ENCODE data around the gene OR52M1.
"Not testable (repeated sequence)": the region's sequence is repeated elsewhere in the genome, so short reads cannot be mapped to it uniquely, and the experiment has no call there.

Gene OR52M1

GRCh38 chr11:4544891-4545290 is at the start of gene OR52M1:
Gene OR52M1, plus strand, starts transcription at chr11:4545191. Its CDS starts 0 bp downstream, at chr11:4545191.
- no peak for DNase-seq

- DNase-seq: no peak
These were observed 49.5 kb upstream of the OR52M1 start for GRCh38 chr11:4495487-4495886.

GRCh38 chr11:4495986-4496385 is 49.0 kb upstream of the OR52M1 start:
- DNase-seq: no peak

- DNase-seq: no peak
These were observed 48.3 kb upstream of the OR52M1 start for GRCh38 chr11:4496557-4497248.

- DNase-seq: no peak
These were observed 36.1 kb upstream of the OR52M1 start for GRCh38 chr11:4508886-4509285.

GRCh38 chr11:4511282-4512245 is 33.4 kb upstream of the OR52M1 start:
- no peak for DNase-seq

GRCh38 chr11:4514196-4514595 is 30.8 kb upstream of the OR52M1 start:
- DNase-seq: no peak

- DNase-seq: no peak
These were observed 22.7 kb upstream of the OR52M1 start for GRCh38 chr11:4522339-4522738.

- DNase-seq: no peak
These were observed 22.2 kb upstream of the OR52M1 start for GRCh38 chr11:4522752-4523151.

- DNase-seq: no peak
These were observed 21.3 kb upstream of the OR52M1 start for GRCh38 chr11:4523666-4524065.

GRCh38 chr11:4527926-4528325 is 17.1 kb upstream of the OR52M1 start:
- no peak for DNase-seq

GRCh38 chr11:4531686-4532085 is 13.3 kb upstream of the OR52M1 start:
- not testable (repeated sequence) for DNase-seq

GRCh38 chr11:4539603-4540219 is 5.3 kb upstream of the OR52M1 start:
- peak; percentile 13 for DNase-seq

GRCh38 chr11:4541071-4541470 is 3.9 kb upstream of the OR52M1 start:
- DNase-seq: no peak

- DNase-seq: no peak
These were observed 1.4 kb upstream of the OR52M1 start for GRCh38 chr11:4543561-4543960.

GRCh38 chr11:4546878-4547277 is 1.9 kb downstream of the OR52M1 start:
- no peak for DNase-seq

- DNase-seq: no peak
These were observed 2.4 kb downstream of the OR52M1 start for GRCh38 chr11:4547416-4547815.

GRCh38 chr11:4551346-4551979 is 6.5 kb downstream of the OR52M1 start:
- no peak for DNase-seq

GRCh38 chr11:4559527-4560440 is 14.8 kb downstream of the OR52M1 start:
- no peak for DNase-seq

- no peak for DNase-seq
These were observed 15.5 kb downstream of the OR52M1 start for GRCh38 chr11:4560467-4560866.

GRCh38 chr11:4565371-4565770 is 20.4 kb downstream of the OR52M1 start:
- DNase-seq: no peak

- DNase-seq: no peak
These were observed 24.1 kb downstream of the OR52M1 start for GRCh38 chr11:4569075-4569474.
